GM18519 (cell line): ENCODE measurements around the gene GDPD3.

Source experiments
- ATAC-seq: cut with Tn5 transposase; IDR thresholded peaks from one replicate; pipeline ENCODE4 v1.9.1; 2021; ENCODE audit warnings: mild to moderate bottlenecking, moderate library complexity; ENCODE audit not compliant: unreplicated experiment, low FRiP score

GDPD3 gene, protein sequence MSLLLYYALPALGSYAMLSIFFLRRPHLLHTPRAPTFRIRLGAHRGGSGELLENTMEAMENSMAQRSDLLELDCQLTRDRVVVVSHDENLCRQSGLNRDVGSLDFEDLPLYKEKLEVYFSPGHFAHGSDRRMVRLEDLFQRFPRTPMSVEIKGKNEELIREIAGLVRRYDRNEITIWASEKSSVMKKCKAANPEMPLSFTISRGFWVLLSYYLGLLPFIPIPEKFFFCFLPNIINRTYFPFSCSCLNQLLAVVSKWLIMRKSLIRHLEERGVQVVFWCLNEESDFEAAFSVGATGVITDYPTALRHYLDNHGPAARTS

GRCh38 chr16:30113031-30113710 is at the start of gene GDPD3:
TSS of gene GDPD3 (minus strand) at chr16:30113537. CDS start at chr16:30113478, 59 bp downstream.
- no peak for ATAC-seq

DNA sequence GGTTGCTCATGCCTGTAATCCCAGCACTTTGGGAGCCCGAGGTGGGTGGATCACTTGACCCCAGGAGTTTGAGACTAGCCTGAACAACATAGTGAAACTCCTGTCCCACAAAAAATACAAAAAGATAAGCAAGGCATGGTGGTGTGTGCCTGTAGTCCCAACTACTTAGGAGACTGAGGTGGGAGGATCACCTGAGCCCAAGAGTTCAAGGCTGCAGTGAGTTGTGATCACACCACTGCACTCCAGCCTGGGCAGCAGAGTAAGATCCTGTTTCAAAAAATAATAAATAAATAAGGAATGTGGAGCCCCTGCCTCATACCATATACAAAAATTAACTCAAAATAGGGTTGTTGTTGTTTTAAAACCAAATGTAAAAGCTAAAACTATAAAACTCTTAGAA is 43.9 kb upstream of the GDPD3 start:
- ATAC-seq: no peak

GRCh38 chr16:30155188-30155587 is 41.9 kb upstream of the GDPD3 start:
- ATAC-seq: no peak

DNA sequence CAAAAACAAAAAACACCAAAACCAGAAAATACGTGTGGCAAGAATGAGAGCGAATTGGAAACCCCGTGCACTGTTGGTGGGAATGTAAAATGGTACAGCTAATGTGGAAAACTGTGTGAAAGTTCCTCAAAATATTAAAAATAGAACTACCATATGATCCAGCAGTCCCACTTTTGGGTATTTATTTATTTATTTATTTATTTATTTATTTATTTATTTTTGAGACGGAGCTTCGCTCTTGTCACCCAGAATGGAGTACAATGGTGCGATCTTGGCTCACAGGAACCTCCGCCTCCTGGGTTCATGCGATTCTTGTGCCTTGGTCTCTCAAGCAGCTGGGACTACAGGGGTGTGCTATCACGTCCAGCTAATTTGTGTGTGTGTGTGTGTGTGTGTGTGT is 39.2 kb upstream of the GDPD3 start:
- ATAC-seq: no peak

GRCh38 chr16:30151091-30151490 is 37.8 kb upstream of the GDPD3 start:
- no peak for ATAC-seq

DNA sequence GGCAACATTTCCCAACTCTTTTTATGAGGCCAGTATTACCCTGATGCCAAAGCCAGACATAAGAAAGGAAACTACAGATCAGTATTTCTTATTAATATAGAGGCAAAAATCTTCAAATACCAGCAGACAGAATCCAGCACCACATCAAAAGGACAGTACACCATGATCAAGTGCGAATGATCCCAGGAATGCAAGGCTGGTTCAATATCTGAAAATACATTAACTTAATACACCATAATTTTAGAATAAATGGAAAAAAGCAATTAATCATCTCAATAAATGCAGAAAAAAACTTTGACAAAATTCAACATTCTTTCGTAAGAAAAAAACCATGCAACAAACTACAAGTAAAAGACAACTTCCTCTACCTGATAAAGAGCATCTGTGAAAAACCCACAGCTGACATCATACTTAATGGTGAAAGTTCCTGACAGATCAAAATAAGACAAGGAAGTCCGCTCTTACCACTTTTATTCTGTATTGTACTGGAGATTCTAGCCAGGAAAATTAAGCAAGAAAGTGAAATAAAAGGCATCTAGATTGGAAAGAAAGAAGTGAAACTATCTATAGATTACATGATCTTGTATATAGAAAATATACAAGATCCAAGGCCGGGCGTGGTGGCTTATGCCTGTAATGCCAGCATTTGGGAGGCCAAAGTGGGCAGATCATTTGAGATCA is 36.1 kb upstream of the GDPD3 start:
- ATAC-seq: no peak

DNA sequence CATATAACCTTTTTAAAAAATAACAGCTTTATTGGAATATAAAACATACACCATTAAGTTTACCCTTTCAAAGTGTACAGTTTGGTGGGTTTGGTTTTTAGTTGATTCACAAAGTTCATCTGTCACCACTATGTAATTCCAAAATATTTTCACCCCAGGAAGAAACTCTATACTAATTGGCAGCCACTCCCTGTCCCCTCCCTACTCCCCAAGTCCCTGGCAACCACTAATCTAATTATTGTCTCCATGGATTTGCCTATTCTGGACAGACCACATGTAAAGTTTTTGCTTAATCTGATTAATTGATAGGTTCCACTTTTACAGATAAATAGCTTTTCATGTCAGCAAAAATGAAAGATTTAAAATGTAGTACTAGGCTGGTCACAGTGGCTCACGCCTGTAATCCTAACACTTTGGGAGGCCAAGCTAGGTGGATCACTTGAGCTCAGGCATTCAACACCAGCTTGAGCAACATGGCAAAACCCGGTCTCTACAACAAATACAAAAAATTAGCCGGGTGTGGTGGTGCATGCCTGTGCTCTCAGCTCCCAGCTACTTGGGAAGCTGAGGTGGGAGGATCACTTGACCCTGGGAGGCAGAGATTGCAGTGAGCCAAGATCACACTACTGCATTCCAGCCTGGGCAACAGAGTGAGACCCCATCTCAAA is 34.6 kb upstream of the GDPD3 start:
- ATAC-seq: no peak

- ATAC-seq: no peak
Measured at GRCh38 chr16:30145657-30146056, 32.3 kb upstream of the GDPD3 start.

GRCh38 chr16:30144917-30145316 is 31.6 kb upstream of the GDPD3 start:
- ATAC-seq: no peak

DNA sequence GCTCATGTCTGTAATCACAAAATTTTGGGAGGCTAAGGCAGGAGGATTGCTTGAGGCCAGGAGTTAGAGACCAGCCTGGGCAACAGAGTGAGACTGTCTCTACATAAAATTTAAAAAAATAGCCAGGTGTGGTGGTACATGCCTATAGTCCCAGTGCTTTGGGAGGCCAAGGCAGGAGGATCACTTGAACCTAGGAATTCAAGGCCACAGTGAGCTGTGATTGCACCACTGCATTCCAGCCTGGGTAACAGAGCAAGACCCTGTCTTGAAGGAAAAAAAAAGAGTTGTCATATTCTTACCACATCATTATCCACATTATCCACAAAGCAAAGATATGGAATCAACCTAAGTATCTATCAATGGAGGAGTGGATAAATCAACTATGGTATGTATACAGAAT is 30.7 kb upstream of the GDPD3 start:
- ATAC-seq: no peak

DNA sequence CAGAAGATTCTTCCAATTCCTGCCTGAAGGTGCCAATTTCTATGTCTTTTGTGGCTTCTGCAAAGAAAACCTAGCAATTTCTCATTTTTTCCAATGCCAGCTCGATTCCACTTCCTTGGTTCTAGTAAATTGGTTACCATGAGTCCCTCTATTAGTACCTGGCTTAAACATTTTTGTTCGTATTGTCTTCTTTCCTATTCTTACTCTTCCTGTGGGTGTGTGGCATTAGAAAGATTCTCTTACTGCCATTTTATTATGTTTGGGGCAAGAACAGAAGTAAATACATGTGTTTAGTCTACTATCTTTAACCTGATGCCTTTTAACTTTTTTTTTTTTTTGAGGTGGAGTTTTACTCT is 30.0 kb upstream of the GDPD3 start:
- ATAC-seq: no peak

- no peak for ATAC-seq
Measured at GRCh38 chr16:30142672-30143346, 29.5 kb upstream of the GDPD3 start.

DNA sequence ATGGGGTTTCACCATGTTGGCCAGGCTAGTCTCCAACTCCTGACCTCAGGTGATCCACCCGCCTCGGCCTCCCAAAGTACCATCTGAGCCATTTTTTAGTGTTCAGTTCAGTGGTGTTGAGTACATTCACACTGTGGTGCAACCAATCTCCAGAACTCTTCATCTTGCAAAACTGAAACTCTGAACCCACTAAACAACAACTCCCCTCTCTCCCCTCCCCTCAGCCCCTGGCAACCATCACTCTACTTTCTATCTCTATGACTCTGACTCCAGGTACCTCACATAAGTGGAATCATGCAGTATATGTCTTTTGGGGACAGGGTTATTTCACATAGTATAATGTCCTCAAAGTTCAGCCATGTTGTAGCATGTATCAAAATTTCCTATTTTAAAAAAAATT is 28.4 kb upstream of the GDPD3 start:
- ATAC-seq: no peak

DNA sequence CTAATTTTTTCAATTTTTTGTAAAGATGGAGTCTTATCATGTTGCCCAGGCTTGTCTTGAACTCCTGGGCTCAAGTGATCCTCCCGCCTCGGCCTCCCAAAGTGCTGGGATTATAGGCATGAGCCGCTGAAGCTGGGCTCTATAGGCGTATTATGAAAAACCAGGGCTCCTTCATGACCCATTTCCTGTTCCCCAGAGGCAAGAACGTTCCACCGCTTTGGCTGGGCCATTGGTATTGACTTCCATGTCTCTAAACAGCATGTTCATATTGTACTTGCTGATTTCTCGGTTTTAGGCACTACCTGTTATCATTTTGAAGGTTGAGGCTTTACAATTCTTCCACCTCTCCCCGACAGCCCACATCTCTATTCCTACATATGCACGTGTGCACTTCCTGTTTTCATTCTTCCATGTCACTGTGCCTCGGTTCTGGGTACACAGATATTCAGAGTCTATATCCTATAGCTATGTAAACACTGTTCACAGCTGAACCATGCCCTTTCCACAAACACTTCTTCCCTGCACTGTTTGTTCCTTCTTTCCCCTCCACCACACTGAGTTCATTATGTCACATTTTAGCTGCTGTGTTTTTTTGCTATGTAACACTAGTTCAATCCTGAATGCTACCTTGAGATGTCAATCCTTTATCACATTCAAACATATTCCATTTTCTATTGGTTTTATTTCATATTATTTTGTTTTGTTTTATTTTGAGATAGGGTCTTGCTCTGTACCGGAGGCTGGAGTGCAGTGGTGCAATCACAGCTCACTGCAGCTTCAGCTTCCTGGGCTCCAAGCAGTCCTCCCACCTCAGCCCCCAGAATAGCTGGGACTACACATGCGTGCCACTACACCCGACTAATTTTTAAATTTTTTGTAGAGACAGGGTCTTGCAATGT is 26.5 kb upstream of the GDPD3 start:
- ATAC-seq: no peak

GRCh38 chr16:30137897-30138296 is 24.6 kb upstream of the GDPD3 start:
- ATAC-seq: no peak

- ATAC-seq: no peak
Measured at GRCh38 chr16:30136971-30137605, 23.8 kb upstream of the GDPD3 start.

DNA sequence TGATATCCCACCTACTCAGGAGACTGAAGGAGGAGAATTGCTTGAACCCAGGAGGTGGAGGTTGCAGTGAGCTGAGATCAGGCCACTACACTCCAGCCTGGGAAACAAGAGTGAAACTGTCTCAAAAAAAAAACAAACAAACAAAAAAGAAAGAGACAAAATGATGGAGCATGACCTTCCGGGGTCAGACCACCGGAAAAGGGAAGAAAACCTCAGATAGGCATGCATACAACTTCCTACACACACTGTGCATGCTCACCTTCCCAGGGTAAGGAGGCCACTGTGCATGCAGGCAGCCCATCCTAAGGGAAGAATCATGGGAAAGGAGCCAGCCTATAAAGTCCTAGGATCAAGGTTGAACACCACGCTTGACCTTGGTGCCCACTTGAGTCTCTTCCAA is 19.3 kb upstream of the GDPD3 start:
- no peak for ATAC-seq

GRCh38 chr16:30131869-30132475 is 18.6 kb upstream of the GDPD3 start:
- ATAC-seq: no peak

- no peak for ATAC-seq
Measured at GRCh38 chr16:30127993-30128392, 14.7 kb upstream of the GDPD3 start.
